ENCODE measurements around the gene SYT9. TPM values are rescaled to one million over a fixed set of nuclear protein-coding genes. Genes with fewer than 3 reads are reported as not detected.

Gene SYT9
- total RNA-seq, 1 donor from 2014 or later = 2.9 TPM

DNA sequence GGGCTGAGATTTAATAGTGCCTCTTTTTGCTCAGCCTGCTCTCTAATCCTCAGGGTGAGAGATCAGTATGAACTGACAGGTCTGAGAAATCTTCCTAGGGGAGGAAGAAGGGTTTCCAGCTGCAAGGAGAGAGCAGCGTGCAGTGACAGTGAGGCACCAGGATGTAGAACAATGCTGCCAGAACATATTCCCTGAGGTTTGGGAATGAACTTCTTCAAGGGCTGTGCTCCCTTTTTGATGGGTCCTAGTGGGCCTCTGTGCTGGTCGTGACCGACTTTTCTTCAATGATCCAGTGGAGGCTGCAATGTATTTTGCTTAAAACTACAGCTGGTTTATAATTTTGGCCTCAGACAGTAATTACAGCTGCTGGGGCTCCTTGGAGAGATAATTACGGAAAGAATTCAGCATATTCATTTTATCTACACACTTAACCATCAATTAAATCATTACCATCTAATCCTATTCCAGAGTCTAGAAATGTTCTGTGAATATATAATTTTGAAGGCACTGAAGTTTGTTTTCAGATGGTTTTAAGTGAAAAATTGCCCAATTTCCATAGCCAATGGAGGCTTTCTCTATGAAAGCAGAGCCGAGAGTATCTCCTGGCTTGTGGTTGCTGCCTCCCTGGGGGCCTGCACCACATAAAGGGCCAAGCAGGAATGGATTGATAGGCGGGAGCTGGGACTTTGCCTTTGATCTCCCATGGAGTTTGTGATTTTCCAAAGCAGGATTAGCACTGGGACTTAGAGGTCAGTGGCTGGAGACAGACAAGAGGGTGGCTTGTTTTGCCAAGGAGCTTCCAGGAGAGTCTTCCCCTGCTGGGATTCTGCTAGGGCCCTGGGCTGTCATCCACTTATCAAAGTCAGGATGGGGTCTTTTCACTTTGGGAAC is 192.6 kb downstream of the SYT9 start:
- no peaks in the 10 kb centered on the region for H3K27me3 ChIP-seq
- H3K9me3 ChIP-seq = no peaks in the 10 kb centered on the region
- DNase-seq (ENCODE audit: extremely low spot score in 2 of 2) = no peak
- H3K4me1 ChIP-seq = no peaks in the 10 kb centered on the region
- TF ChIP-seq, protein P1, sequence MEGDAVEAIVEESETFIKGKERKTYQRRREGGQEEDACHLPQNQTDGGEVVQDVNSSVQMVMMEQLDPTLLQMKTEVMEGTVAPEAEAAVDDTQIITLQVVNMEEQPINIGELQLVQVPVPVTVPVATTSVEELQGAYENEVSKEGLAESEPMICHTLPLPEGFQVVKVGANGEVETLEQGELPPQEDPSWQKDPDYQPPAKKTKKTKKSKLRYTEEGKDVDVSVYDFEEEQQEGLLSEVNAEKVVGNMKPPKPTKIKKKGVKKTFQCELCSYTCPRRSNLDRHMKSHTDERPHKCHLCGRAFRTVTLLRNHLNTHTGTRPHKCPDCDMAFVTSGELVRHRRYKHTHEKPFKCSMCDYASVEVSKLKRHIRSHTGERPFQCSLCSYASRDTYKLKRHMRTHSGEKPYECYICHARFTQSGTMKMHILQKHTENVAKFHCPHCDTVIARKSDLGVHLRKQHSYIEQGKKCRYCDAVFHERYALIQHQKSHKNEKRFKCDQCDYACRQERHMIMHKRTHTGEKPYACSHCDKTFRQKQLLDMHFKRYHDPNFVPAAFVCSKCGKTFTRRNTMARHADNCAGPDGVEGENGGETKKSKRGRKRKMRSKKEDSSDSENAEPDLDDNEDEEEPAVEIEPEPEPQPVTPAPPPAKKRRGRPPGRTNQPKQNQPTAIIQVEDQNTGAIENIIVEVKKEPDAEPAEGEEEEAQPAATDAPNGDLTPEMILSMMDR (IDR thresholded peaks at IDR 0.05) = no peak
- no peak for TF ChIP-seq POLR2AphosphoS5 (IDR thresholded peaks at IDR 0.05; ENCODE audit: insufficient read depth in 1 of 2, low read depth in 1 of 2)
- TF ChIP-seq POLR2A (IDR thresholded peaks at IDR 0.05) = no peak
- H3K27ac ChIP-seq = no peak overlapping the region
- H3K36me3 ChIP-seq = no peaks in the 10 kb centered on the region
- intact Hi-C loops (cut with DNase I) = no loop called here
- H3K4me3 ChIP-seq = no peak overlapping the region

DNA sequence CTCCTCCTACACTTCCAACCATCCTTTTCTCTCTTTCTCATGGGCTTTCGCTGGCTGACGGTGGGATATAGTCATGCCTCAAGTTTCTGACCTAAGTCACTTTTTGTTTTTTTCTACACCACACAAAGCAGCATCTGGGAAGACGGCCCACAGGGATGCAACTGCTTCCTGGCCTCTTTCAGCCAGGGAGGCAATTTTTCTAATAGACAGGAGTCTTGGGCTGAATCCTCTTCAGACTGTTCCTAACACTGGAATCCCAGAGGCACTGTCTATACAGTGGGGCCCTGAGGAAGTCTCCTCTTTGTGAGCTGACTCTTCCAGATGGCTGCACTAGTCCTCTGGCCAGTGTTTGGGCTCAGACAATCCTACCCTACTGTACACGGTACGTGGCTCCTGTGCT is 193.9 kb downstream of the SYT9 start:
- H3K27me3 ChIP-seq = no peaks in the 10 kb centered on the region
- no peaks in the 10 kb centered on the region for H3K36me3 ChIP-seq
- DNase-seq (ENCODE audit: extremely low spot score in 2 of 2) = no peak
- H3K4me1 ChIP-seq = no peaks in the 10 kb centered on the region
- intact Hi-C loops (cut with DNase I) = no loop called here
- H3K27ac ChIP-seq = no peak overlapping the region
- no peaks in the 10 kb centered on the region for H3K9me3 ChIP-seq
- H3K4me3 ChIP-seq = no peak overlapping the region
- TF ChIP-seq POLR2A (IDR thresholded peaks at IDR 0.05) (no peak), POLR2AphosphoS5 (IDR thresholded peaks at IDR 0.05; ENCODE audit: insufficient read depth in 1 of 2, low read depth in 1 of 2) (no peak)
- TF ChIP-seq, protein P1 (IDR thresholded peaks at IDR 0.05) = no peak

DNA sequence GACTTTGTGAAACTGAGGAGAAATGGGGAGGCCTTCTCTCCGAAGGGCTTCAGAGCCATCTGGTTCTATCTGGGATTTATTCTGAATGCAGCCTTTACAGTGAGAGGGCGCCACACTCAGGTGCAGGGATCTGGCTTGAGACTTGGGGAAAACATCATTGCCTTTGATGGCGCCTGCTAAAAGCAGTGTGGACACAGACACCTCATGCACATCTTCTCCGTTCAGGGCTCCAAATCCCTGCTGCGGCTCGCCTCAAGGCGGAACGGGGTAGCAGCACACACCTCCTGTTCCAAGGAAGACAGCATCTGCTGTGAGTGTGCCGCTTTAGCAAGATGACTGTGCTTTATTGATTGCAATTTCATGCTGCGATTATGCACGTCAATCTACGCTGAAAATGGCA is 196.5 kb downstream of the SYT9 start:
- DNase-seq (ENCODE audit: extremely low spot score in 2 of 2) = no peak
- intact Hi-C loops (cut with DNase I) = no loop called here
- Histone ChIP-seq H3K4me3 (no peak overlapping the region), H3K9me3 (no peaks in the 10 kb centered on the region), H3K4me1 (no peaks in the 10 kb centered on the region), H3K36me3 (no peaks in the 10 kb centered on the region), H3K27me3 (no peaks in the 10 kb centered on the region), H3K27ac (no peak overlapping the region)
- TF ChIP-seq, protein P1 (IDR thresholded peaks at IDR 0.05) = no peak

DNA sequence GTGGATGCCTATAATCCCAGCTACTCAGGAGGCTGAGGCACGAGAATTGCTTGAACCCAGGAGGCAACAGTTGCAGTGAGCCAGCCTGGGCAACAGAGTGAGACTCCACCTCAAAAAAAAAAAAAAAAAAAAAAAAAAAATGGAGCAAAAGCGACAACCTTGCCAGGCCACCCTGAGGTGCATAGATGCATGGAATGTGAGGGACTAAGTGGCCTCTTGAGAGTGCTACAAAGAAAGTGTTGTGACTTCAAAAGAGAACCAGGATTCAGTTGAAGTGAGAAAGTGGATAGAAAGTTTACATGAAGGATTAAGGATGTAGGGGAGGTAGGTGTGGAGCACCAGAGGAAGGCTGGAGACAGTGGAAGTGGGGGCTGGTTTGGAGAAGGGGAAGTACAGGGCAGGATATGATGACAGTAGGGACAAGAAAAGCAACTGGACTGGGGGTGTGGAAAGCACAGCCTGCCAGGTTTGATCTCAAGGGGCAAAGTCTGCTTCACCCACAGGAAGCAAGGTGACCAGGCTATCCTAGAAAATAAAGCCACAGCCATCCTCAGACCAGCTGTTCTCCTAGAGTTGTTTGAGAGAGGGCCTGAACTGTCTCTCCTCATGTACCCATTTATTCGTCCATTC is 197.6 kb downstream of the SYT9 start:
- H3K36me3 ChIP-seq = no peaks in the 10 kb centered on the region
- no peak for DNase-seq (ENCODE audit: extremely low spot score in 2 of 2)
- intact Hi-C loops (cut with DNase I) = no loop called here

More for the DNA sequence above, 197.6 kb downstream of the SYT9 start:
- Histone ChIP-seq H3K4me1 (no peaks in the 10 kb centered on the region), H3K4me3 (no peak overlapping the region), H3K27ac (no peak overlapping the region), H3K27me3 (no peaks in the 10 kb centered on the region), H3K9me3 (no peaks in the 10 kb centered on the region)
- TF ChIP-seq POLR2A (IDR thresholded peaks at IDR 0.05) (no peak), POLR2AphosphoS5 (IDR thresholded peaks at IDR 0.05; ENCODE audit: insufficient read depth in 1 of 2, low read depth in 1 of 2) (no peak)
- TF ChIP-seq, protein P1 (IDR thresholded peaks at IDR 0.05) = no peak

Measured in vagina (tissue), 2 donors.